KMS-11 (cell line): ENCODE results near the gene CD6.

ENCODE experiments used
- H2AFZ ChIP-seq: fragments of 200-600 bp; sonication (generic); 2 replicates; pipeline ENCODE4 v1.6.1; 2016; ENCODE audit warnings: antibody characterized with exemption, mixed run types, low read depth
- H3K27ac ChIP-seq: fragments of 200-600 bp; sonication (generic); 2 replicates; pipeline ENCODE4 v1.6.1; 2016; ENCODE audit warnings: mild to moderate bottlenecking, mixed run types
- H3K27me3 ChIP-seq: fragments of 200-600 bp; sonication (generic); 2 replicates; pipeline ENCODE4 v1.6.1; 2017; ENCODE audit warnings: mild to moderate bottlenecking, low read depth, mixed run types, moderate library complexity; ENCODE audit not compliant: insufficient read depth
- H3K36me3 ChIP-seq: fragments of 200-600 bp; sonication (generic); 2 replicates; pipeline ENCODE4 v1.6.1; 2017; ENCODE audit warnings: mild to moderate bottlenecking, mixed run types; ENCODE audit not compliant: insufficient read depth
- H3K4me1 ChIP-seq: fragments of 200-600 bp; sonication (generic); 2 replicates; pipeline ENCODE4 v1.6.1; 2016; ENCODE audit warnings: mild to moderate bottlenecking, low read depth, mixed run types; ENCODE audit not compliant: poor library complexity, severe bottlenecking
- H3K4me2 ChIP-seq: fragments of 200-600 bp; sonication (generic); 2 replicates; pipeline ENCODE4 v1.7.0; 2016; ENCODE audit warnings: mild to moderate bottlenecking, mixed run types
- H3K4me3 ChIP-seq: fragments of 200-600 bp; sonication (generic); IDR thresholded peaks from 2 replicates; pipeline ENCODE4 v1.6.1; 2017; ENCODE audit warnings: low read depth, low read length, mixed read lengths; ENCODE audit not compliant: insufficient read depth
- H3K79me2 ChIP-seq: fragments of 200-600 bp; sonication (generic); 2 replicates; pipeline ENCODE4 v1.6.1; 2016; ENCODE audit warnings: low read depth, mixed run types; ENCODE audit not compliant: insufficient read depth
- H3K9ac ChIP-seq: fragments of 200-600 bp; sonication (generic); 2 replicates; pipeline ENCODE4 v1.6.1; 2016; ENCODE audit warnings: mild to moderate bottlenecking, mixed run types
- H4K20me1 ChIP-seq: fragments of 200-600 bp; sonication (generic); 2 replicates; pipeline ENCODE4 v1.6.1; 2016; ENCODE audit warnings: mild to moderate bottlenecking, mixed run types; ENCODE audit not compliant: insufficient read depth
- CTCF ChIP-seq: fragments of 200-600 bp; sonication (generic); conservative IDR thresholded peaks from 2 replicates; pipeline ENCODE4 v1.6.1; 2017; ENCODE audit warnings: low read depth, mild to moderate bottlenecking, antibody characterized with exemption, low read length, moderate library complexity, mixed read lengths

Gene CD6

GRCh38 chr11:60926500-60926899 lies 45.0 kb upstream of the CD6 start:
- H3K36me3 ChIP-seq, result no peaks in the 10 kb centered on the region
- H2AFZ ChIP-seq, result no peak overlapping the region
- no peaks in the 10 kb centered on the region for H3K79me2 ChIP-seq
- no peaks in the 10 kb centered on the region for H4K20me1 ChIP-seq
- no peak overlapping the region for H3K27ac ChIP-seq
- no peak overlapping the region for H3K4me2 ChIP-seq
- no peak overlapping the region for H3K4me3 ChIP-seq
- H3K4me1 ChIP-seq, result peaks cover 20% of the 10 kb centered on the region
- TF ChIP-seq CTCF, result no peak
- H3K9ac ChIP-seq, result no peak overlapping the region
- H3K27me3 ChIP-seq, result peaks cover 10% of the 10 kb centered on the region

GRCh38 chr11:60927061-60927592 lies 44.4 kb upstream of the CD6 start:
- no peak overlapping the region for H3K27ac ChIP-seq
- H4K20me1 ChIP-seq, result no peaks in the 10 kb centered on the region
- H3K4me2 ChIP-seq, result no peak overlapping the region
- TF ChIP-seq CTCF, result no peak
- peaks cover 10% of the 10 kb centered on the region for H3K27me3 ChIP-seq
- no peaks in the 10 kb centered on the region for H3K36me3 ChIP-seq
- H3K9ac ChIP-seq, result no peak overlapping the region
- no peak overlapping the region for H3K4me3 ChIP-seq
- no peak overlapping the region for H2AFZ ChIP-seq
- H3K79me2 ChIP-seq, result no peaks in the 10 kb centered on the region
- H3K4me1 ChIP-seq, result peaks cover 20% of the 10 kb centered on the region

- Histone ChIP-seq H3K4me2 (no peak overlapping the region), H3K36me3 (no peaks in the 10 kb centered on the region), H3K4me1 (peaks cover 20% of the 10 kb centered on the region), H3K27me3 (peaks cover 10% of the 10 kb centered on the region), H3K4me3 (no peak overlapping the region), H3K9ac (no peak overlapping the region), H3K27ac (no peak overlapping the region), H2AFZ (no peak overlapping the region), H4K20me1 (no peaks in the 10 kb centered on the region), H3K79me2 (no peaks in the 10 kb centered on the region)
- TF ChIP-seq CTCF, result no peak
Observed at GRCh38 chr11:60927600-60927999, 43.9 kb upstream of the CD6 start.

GRCh38 chr11:60928563-60929001 lies 42.9 kb upstream of the CD6 start:
- H3K9ac ChIP-seq, result no peak overlapping the region
- no peaks in the 10 kb centered on the region for H3K79me2 ChIP-seq
- no peak overlapping the region for H3K4me2 ChIP-seq
- H3K27me3 ChIP-seq, result peaks cover 10% of the 10 kb centered on the region
- H3K36me3 ChIP-seq, result no peaks in the 10 kb centered on the region
- no peaks in the 10 kb centered on the region for H4K20me1 ChIP-seq
- no peak overlapping the region for H2AFZ ChIP-seq
- H3K27ac ChIP-seq, result no peak overlapping the region
- no peak overlapping the region for H3K4me3 ChIP-seq
- no peak for TF ChIP-seq CTCF
- H3K4me1 ChIP-seq, result peaks cover 17% of the 10 kb centered on the region

- Histone ChIP-seq H3K4me2 (no peak overlapping the region), H4K20me1 (no peaks in the 10 kb centered on the region), H3K4me1 (peaks cover 12% of the 10 kb centered on the region), H3K9ac (no peak overlapping the region), H3K27ac (no peak overlapping the region), H2AFZ (no peak overlapping the region), H3K79me2 (no peaks in the 10 kb centered on the region), H3K27me3 (peaks cover 6% of the 10 kb centered on the region), H3K36me3 (no peaks in the 10 kb centered on the region), H3K4me3 (no peak overlapping the region)
- no peak for TF ChIP-seq CTCF
Observed at GRCh38 chr11:60929764-60930163, 41.7 kb upstream of the CD6 start.
